K562 (cell line): Measurements from ENCODE around the gene TP73. TPM values are rescaled to one million over a fixed set of nuclear protein-coding genes. Genes with fewer than 3 reads are reported as not detected.

Experiments used
- JUN ChIP-seq, 2 experiments: sonication (generic) in 1 of 2; formaldehyde crosslinking in 1 of 2; IDR thresholded peaks; 2 replicates each; pipeline versions ENCODE4 v1.6.1 to v1.8.0; 2012 to 2022; ENCODE audit warnings: borderline replicate concordance in 2 of 2, mild to moderate bottlenecking in 2 of 2, improper control_type of control experiment in 1 of 2, low read depth in 1 of 2, low read length in 1 of 2, missing genetic modification reagents in 1 of 2
- MAFG ChIP-seq: fragments of 450-650 bp; conservative IDR thresholded peaks from 2 replicates; pipeline ENCODE4 v1.6.1; 2016; ENCODE audit warnings: missing genetic modification characterization, missing compliant biosample characterization
- NCOA1 ChIP-seq: fragments of 450-650 bp; IDR thresholded peaks from 2 replicates; pipeline ENCODE4 v1.6.1; 2016; ENCODE audit warnings: low read depth
- RCOR1 ChIP-seq, 2 experiments: IDR thresholded peaks; 2 replicates each; pipeline ENCODE4 v1.6.1; 2012; ENCODE audit warnings: low read depth in 2 of 2, low read length in 2 of 2, borderline replicate concordance in 1 of 2, improper control_type of control experiment in 1 of 2
- STAG1 ChIP-seq: sonication (generic); formaldehyde crosslinking; IDR thresholded peaks from 2 replicates; pipeline ENCODE4 v1.5.0; 2020; ENCODE audit warnings: missing genetic modification reagents, borderline replicate concordance
- ZNF354B ChIP-seq: fragments of 250-450 bp; sonication (Bioruptor Pico); IDR thresholded peaks from 2 replicates; pipeline ENCODE4 v1.4.0; 2020
- ZNF584 ChIP-seq: fragments of 200-800 bp; sonication (Bioruptor generic); IDR thresholded peaks from 2 replicates; pipeline ENCODE4 v1.6.1; 2016; ENCODE audit warnings: low read depth, mild to moderate bottlenecking, missing genetic modification characterization, missing compliant biosample characterization
- ZNF766 ChIP-seq: fragments of 200-800 bp; sonication (Bioruptor generic); conservative IDR thresholded peaks from 2 replicates; pipeline ENCODE4 v1.6.1; 2016; ENCODE audit warnings: missing genetic modification characterization, missing compliant biosample characterization
- polyA plus RNA-seq, 8 experiments: library from polyadenylated mRNA; depleted of rRNA in 4 of 8; stranded (reverse) in 5 of 8; unstranded in 3 of 8; fragments of >200 nt; fragmentation: Nextera tagmentation in 2 of 8; fragmentation: Illumina TruSeq in 1 of 8; extraction: Ambion mirVana in 2 of 8; extraction: Trizol in 1 of 8; gene quantifications; 2 replicates each; pipeline versions ENCODE4 v1.2.1 to v1.2.3, GENCODE V29; 2011 to 2014; ENCODE audit warnings: inconsistent platforms in 1 of 8, missing spikeins in 1 of 8
- total RNA-seq, 7 experiments: library from RNA; depleted of rRNA in 6 of 7; stranded (reverse); fragments of >200 nt in 6 of 7; fragmentation: Illumina TruSeq in 2 of 7; extraction: Trizol in 2 of 7; gene quantifications; 2 replicates each; pipeline versions ENCODE4 v1.2.1 to v1.2.3, GENCODE V29; 2011 to 2021; ENCODE audit warnings: low replicate concordance in 1 of 7
- TF ChIP-seq, protein P1 (sequence below), 2 experiments: fragments of 450-650 bp in 1 of 2; sonication (generic) in 1 of 2; formaldehyde crosslinking in 1 of 2; IDR thresholded peaks; 2 replicates each; pipeline versions ENCODE4 v1.7.1 to v1.9.0; 2016 to 2022; ENCODE audit warnings: inconsistent platforms in 1 of 2, mild to moderate bottlenecking in 1 of 2, missing genetic modification reagents in 1 of 2
- TF ChIP-seq, protein P2 (sequence below), 2 experiments: fragments of 450-650 bp; conservative IDR thresholded peaks; 2 replicates each; pipeline ENCODE4 v1.6.1; 2017; ENCODE audit warnings: mild to moderate bottlenecking in 2 of 2, moderate library complexity in 2 of 2

The TP73 gene
- total and polyA plus RNA-seq, 9 of the 15 experiments (the other 6 are each of a cell fraction or from before 2014, with no cell fraction given): 0.07 to 1.6 (median 0.40) TPM; not detected in 2

DNA sequence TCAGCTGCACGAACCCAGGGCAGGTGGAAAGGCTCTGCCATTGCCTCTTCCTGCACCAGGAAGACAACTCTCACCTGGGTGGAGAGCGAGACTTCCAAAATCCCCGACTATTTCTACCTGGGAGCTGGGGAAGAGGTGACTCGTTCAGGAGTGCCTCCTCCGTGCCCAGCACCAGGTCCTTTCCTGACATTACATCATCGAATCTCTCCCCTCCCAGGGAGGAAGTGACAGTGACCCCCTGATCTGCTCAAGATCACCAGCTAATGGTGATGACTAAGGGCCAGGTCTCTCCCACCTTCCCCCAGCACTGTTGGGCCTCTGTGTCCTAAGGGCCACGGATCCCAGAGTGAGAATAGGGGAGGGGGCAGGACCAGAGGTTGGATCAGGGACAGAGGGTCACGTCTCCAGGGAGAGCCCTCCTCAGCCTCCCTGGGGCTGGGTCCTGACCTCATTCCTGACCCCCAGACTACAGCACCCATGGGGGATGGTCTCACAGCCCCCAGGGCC is 47.8 kb upstream of the TP73 start (continued):
- TF ChIP-seq ZNF584 (CRISPR knock-in tag) (0 out of 2 replicates have a peak, but pooled peaks have one; percentile 45), ZNF766 (CRISPR knock-in tag) (0 out of 2 replicates have a peak, but pooled peaks have one; percentile 15), MAFG (tag) (no peak), RCOR1 (IDR thresholded peaks at IDR 0.05; ENCODE audit: borderline replicate concordance in 1 of 2, low read depth in 2 of 2, low read length in 2 of 2) (peak in 1 of 2 experiments; percentile 21; a peak in 1 of 4 replicates), JUN (IDR thresholded peaks at IDR 0.05; ENCODE audit: borderline replicate concordance, low read depth, low read length) (peak; percentile 77), JUN (CRISPR knock-in tag; IDR thresholded peaks at IDR 0.05; ENCODE audit: borderline replicate concordance) (no peak), STAG1 (CRISPR knock-in tag) (no peak), ZNF354B (CRISPR knock-in tag) (no peak), NCOA1 (no peak)
- TF ChIP-seq, protein P1, sequence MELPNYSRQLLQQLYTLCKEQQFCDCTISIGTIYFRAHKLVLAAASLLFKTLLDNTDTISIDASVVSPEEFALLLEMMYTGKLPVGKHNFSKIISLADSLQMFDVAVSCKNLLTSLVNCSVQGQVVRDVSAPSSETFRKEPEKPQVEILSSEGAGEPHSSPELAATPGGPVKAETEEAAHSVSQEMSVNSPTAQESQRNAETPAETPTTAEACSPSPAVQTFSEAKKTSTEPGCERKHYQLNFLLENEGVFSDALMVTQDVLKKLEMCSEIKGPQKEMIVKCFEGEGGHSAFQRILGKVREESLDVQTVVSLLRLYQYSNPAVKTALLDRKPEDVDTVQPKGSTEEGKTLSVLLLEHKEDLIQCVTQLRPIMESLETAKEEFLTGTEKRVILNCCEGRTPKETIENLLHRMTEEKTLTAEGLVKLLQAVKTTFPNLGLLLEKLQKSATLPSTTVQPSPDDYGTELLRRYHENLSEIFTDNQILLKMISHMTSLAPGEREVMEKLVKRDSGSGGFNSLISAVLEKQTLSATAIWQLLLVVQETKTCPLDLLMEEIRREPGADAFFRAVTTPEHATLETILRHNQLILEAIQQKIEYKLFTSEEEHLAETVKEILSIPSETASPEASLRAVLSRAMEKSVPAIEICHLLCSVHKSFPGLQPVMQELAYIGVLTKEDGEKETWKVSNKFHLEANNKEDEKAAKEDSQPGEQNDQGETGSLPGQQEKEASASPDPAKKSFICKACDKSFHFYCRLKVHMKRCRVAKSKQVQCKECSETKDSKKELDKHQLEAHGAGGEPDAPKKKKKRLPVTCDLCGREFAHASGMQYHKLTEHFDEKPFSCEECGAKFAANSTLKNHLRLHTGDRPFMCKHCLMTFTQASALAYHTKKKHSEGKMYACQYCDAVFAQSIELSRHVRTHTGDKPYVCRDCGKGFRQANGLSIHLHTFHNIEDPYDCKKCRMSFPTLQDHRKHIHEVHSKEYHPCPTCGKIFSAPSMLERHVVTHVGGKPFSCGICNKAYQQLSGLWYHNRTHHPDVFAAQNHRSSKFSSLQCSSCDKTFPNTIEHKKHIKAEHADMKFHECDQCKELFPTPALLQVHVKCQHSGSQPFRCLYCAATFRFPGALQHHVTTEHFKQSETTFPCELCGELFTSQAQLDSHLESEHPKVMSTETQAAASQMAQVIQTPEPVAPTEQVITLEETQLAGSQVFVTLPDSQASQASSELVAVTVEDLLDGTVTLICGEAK (IDR thresholded peaks at IDR 0.05): no peak
- TF ChIP-seq, protein P1 (CRISPR knock-in tag; IDR thresholded peaks at IDR 0.05): no peak
- TF ChIP-seq, protein P2, sequence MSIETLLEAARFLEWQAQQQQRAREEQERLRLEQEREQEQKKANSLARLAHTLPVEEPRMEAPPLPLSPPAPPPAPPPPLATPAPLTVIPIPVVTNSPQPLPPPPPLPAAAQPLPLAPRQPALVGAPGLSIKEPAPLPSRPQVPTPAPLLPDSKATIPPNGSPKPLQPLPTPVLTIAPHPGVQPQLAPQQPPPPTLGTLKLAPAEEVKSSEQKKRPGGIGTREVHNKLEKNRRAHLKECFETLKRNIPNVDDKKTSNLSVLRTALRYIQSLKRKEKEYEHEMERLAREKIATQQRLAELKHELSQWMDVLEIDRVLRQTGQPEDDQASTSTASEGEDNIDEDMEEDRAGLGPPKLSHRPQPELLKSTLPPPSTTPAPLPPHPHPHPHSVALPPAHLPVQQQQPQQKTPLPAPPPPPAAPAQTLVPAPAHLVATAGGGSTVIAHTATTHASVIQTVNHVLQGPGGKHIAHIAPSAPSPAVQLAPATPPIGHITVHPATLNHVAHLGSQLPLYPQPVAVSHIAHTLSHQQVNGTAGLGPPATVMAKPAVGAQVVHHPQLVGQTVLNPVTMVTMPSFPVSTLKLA (conservative IDR thresholded peaks at IDR 0.05): no peak
